ENCODE data around the gene KY.

The KY gene
- total RNA-seq = 0 reads per million in 2 donors

GRCh38 chr3:134650431-134651346 is at the start of gene KY:
TSS of gene KY (minus strand) at chr3:134651022. CDS start at chr3:134650960, 62 bp downstream.
- peak in 1 of 5 experiments; percentile 37 for DNase-seq

DNA sequence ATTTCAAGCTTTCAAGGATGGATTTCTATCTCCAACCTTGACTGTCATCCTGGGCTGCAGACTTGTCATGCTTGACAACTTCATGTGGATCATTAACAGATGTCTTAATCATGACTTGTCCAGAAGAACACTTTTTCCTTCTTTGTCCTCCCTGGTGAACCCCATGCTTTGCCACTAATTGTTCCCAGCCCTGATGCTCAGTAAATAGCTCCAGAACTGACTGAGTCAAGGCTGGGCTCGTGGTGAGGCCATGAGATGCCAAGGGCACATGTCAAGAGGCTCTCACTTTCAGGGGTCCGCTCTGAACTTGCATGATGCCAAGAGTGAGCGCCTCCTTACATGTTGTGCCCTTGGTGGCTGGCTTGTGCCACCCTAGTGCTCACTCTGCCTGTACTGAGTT is 48.9 kb upstream of the KY start:
- DNase-seq = no peak

- no peak for DNase-seq
Measured at GRCh38 chr3:134699141-134699711, 48.4 kb upstream of the KY start.

- DNase-seq = no peak
Measured at GRCh38 chr3:134697830-134698689, 47.2 kb upstream of the KY start.

DNA sequence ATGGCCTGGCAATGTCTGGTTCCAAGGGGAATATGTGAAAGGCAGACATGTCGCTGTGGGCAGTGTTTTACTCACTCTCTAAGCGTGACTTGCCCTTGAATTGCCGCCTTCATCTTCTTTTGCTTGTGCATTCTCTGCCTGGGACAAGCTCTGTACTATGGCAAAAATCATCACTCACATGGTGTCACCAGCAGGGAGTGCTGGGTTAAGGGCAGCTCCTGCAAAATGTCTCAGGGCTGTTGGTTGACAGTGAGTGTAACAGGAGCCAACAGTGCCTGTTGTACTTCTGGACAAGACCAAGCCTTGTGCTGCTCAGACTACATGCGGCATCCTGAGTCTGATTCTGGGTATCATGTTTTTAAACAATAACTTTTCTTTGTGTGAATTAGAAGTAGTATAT is 45.3 kb upstream of the KY start:
- no peak for DNase-seq

DNA sequence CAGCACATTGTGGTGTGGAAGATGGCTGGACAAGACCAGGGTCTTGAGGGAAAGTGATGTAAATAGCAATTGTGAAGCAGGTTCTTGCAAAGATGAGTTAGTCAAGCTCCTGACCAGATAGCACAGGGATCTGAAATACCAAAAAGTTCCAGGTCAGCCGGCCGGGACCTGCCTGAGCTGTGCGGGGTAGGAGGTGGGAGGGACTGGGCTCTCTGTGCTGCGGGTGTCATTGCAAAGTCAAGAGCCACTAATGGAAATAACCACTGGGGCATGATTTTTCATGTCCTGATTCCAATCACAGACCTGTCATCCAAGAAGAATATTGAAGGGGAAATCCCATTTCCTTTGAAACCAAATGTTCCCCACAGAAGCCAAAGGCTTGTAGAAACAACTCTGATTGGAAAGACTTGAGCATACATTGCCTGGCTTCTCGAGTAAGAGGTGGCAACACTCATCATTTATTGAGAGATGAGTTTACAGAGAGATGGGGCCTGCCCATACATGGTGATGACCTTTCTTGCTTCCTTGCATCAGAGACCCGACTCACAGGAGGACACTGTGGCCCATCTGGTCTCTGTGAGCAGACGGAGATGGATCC is 44.2 kb upstream of the KY start:
- no peak for DNase-seq

DNA sequence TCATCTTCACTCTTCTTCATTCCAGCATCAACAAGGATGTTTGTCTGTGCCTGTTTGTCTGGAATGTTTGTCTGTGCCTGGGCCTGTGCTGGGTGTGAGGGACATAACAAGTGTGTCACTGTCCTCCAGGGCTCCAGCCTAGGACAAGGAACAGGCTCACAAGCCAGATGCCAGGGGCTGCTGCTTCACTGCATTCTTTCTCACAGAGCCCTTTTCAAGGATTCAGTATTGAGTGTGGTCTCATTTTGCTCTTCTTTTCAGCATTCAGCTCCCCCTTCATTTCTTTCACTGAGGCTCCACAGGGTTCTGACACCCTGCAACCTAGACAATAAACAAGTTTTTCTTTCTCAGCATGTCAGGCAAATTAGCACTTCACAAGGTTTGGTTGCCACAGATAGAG is 43.6 kb upstream of the KY start:
- no peak for DNase-seq

- DNase-seq = no peak
Measured at GRCh38 chr3:134693804-134694203, 43.0 kb upstream of the KY start.

DNA sequence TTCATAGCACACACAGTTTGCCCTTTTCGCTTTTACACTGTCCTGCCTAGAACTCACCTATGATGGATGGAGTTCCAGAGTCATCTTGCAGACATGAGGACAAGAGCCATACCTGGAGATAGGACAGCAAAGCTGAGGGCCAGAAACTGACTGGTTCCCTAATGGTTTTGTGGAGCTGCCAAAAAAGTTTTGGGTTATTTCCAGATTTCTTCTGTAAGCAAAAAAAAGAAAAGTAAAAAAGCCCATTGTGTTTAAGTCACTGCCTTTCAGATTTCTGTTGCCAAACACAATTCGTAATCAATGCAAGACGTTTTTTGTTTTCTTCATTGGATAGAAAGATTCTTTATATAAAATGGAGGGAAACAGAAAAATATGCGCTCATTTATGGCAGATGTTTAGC is 42.4 kb upstream of the KY start:
- DNase-seq = no peak

- DNase-seq = no peak
Measured at GRCh38 chr3:134690226-134690625, 39.4 kb upstream of the KY start.

DNA sequence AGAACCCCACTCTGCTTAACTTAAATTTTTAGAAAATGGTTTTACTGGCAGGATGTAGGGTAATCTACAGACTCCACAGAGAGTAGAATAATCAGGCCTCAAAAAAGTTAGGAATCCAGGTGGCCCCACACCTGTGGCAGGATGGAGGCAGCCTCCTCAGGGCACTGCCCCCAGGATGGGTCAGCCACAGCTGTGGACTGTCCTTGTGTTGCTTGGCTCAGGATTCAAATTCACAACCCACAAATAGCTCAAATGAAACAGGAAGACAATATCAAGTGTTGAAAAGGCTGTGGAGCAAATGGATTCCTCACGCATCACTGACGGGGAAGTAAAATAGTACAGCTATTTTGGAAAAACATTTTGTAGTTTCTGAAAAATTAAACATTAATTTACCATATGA is 36.8 kb upstream of the KY start:
- DNase-seq = no peak

DNA sequence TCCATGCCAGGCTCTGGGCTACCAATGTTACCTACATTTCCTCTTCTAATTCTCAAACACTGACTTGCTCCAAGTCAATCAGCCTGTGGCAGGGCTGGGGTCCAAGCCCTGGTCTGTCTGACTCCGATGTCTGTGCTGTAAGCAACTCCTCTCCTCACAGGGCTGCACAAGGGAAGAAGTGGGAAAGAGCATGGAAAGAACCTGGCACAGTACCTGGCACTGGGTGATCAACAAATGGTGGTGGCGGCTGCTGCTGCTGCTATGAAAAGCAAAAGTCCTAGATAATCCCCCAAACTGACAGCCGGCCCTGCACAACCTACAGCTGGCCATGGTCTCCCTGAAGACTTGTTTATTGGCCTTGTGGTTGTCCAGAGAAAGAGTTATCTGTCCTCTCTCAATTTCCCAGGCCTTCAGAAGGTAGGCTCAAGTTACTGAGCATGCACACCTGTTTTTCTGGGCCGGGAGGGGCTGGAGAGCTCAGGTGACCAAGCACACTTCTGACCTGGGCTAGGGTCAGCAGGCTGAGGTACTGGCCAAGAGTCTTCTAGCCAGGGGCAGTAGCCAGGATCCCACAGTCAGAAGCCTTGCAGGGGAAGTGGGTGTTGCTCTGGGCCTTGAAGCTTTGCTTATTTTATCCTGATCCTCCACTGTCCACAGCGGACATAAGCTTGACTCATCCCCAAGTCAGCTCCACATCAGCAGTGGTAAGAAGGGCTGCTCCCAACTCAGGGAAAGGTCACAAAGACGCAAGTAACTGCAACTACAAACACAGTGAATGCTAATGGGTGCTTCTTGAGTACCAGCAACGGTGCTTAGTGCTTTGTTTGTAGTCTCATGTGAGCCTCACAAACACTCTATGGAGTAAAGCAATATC is 35.3 kb upstream of the KY start:
- no peak for DNase-seq

DNA sequence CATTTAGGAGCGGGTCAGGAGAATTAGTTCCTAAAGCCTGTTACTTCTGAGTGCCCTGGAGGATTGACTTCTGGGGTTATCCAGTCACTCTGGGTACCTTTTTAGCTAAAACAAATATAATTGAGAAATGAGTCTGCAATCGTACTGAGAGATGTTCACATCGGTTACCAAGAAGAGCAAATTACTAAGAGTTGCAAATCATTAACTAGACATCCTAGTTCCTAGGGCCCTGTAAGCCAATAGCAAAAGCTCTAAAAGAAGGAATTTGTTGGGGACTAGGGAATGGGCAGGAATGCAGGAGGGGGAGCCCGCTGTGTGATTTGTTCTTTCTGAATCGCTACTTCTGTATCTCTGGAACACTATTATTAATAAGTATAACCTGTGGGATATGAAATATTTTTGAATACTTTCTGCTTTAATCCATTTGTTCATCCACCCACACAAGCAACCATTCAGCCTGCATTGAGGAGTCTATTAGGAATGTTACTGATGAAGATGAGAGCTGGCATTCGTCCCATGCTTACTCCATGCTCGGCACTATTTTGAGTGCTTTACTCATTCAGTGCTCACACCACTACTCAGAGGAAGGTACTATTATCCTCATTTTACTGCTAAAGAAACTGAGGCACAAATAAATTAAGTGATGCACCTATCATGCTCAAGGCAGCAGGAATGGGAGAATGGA is 31.5 kb upstream of the KY start:
- no peak for DNase-seq

- no peak for DNase-seq
Measured at GRCh38 chr3:134681522-134681900, 30.7 kb upstream of the KY start.

DNA sequence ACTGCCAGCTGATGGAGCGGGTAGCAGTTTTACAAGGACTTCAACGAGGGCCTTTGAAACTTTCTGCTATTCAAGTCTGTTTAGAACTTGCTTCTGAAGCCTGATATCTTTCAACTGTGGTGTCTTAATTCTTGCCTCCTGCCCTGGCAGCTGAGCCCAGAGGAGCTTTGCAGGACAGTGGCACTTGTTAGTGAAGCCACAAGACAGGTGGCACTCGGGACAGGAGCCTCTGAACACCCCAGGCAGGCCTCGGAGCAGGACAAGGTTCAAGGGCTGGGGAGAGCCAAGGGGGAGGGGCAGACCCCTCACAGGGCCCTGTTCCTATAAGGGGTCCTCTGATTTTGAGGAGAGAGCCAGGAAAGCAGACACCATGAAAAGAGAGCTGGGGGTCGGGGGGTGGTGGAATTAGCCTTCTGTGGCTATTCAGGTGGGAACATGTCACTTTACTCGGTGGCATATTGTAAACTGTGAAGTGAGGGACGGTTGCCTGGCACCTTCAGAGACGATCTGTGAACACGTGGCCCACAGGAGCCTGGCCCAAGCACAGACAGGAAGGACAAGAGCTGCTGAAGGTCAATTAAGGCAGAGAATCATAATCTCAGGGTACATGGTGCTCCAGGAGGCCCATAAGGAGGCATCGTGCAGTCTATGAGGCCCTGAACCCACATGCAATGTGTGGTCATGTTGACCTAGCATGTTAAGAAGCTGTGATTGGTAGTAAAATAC is 30.1 kb upstream of the KY start:
- no peak for DNase-seq

- no peak for DNase-seq
Measured at GRCh38 chr3:134677987-134678308, 27.1 kb upstream of the KY start.

DNA sequence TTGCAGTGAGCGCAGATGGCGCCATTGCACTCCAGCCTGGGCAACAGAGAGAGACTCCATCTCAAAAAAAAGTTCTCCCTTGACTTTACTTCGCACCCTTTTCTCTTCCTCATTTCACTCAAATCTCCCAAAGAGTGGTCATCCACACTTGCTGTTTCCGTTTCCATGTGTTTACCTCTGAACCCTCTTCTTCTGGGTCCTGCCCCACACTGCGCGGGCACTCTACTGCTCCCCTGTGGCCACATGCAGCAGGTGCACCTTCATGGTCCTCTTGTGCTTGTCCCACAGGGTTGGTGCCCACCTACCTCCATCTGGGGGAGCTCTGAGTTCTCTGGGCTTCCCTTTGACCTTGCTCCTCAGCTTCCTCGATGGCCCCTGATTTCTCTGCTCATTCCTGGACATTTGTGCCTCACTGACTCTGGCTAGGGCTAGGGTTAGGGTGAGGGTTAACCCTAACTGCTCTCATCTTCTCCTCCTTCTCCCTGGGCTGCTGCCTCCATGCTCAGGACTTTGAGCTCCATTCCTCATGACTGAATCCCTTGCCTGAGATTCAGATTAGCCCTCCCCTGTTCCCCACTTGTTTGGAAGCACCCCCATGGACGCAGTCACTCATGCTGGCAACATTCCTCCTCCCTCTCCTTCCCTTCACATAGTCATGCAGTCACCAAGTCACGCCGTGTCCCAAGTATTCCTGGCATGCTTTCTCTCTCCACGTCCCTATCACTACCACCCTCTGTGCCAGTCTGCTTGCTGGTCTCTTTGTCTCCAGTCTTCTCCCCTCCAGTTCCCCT is 26.6 kb upstream of the KY start:
- peak in 1 of 5 experiments; percentile 13 for DNase-seq

DNA sequence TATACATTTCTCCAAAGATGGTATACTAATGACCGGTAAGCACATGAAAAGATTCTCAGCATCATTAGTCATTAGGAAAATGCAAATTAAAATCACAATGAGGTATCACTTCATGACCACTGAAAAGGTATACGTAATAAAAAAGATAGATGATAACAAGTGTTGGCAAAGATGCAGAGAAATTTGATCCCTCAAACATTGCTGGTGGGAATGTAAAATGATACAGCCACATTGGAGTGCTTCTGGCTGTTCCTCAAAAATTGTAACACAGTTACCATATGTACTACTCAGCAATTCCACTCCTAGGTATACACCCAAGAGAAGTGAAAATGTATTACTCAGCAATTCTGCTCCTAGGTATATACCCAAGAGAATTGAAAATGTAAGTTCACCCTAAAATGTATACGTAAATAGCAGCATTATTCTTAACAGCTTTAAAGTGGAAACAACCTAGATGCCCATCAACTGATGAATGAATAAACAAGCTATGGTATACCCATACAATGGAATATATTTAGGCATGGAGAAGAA is 25.0 kb upstream of the KY start:
- no peak for DNase-seq

- no peak for DNase-seq
Measured at GRCh38 chr3:134672571-134672970, 21.7 kb upstream of the KY start.

- no peak for DNase-seq
Measured at GRCh38 chr3:134667956-134668355, 17.1 kb upstream of the KY start.
